Measurements from ENCODE around the gene CNEP1R1.

DNA sequence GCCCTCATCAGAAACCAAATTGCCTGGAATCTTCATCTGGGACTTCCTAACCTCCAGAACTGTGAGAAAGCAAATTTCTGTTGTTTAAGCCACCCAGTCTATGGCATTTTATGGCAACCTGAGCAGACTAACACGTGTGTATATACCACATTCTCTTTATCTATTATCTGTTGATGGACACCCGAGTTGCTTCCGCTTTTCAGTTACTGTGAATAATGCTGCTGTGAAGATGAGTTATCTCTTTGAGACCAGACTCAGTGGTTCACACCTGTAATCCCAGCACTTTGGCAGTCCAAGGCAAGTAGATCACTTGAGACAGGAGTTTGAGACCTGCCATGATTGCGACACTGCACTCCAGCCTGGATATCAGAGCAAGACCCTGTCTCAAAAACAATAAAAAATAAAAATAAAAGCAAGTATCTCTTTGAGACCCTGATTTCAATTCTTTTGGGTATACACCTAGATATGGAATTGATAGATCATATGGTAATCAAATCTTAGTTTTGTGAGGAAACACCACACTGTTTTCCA is 27.2 kb upstream of the CNEP1R1 start:
- TF ChIP-seq, protein P1, sequence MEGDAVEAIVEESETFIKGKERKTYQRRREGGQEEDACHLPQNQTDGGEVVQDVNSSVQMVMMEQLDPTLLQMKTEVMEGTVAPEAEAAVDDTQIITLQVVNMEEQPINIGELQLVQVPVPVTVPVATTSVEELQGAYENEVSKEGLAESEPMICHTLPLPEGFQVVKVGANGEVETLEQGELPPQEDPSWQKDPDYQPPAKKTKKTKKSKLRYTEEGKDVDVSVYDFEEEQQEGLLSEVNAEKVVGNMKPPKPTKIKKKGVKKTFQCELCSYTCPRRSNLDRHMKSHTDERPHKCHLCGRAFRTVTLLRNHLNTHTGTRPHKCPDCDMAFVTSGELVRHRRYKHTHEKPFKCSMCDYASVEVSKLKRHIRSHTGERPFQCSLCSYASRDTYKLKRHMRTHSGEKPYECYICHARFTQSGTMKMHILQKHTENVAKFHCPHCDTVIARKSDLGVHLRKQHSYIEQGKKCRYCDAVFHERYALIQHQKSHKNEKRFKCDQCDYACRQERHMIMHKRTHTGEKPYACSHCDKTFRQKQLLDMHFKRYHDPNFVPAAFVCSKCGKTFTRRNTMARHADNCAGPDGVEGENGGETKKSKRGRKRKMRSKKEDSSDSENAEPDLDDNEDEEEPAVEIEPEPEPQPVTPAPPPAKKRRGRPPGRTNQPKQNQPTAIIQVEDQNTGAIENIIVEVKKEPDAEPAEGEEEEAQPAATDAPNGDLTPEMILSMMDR (IDR thresholded peaks at IDR 0.05 in 4 of 5, conservative IDR thresholded peaks at IDR 0.05 in 1 of 5): no peak
- TF ChIP-seq POLR2A (IDR thresholded peaks at IDR 0.05): no peak
